Measurements from ENCODE around the gene STYX.

STYX gene, protein sequence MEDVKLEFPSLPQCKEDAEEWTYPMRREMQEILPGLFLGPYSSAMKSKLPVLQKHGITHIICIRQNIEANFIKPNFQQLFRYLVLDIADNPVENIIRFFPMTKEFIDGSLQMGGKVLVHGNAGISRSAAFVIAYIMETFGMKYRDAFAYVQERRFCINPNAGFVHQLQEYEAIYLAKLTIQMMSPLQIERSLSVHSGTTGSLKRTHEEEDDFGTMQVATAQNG

DNA sequence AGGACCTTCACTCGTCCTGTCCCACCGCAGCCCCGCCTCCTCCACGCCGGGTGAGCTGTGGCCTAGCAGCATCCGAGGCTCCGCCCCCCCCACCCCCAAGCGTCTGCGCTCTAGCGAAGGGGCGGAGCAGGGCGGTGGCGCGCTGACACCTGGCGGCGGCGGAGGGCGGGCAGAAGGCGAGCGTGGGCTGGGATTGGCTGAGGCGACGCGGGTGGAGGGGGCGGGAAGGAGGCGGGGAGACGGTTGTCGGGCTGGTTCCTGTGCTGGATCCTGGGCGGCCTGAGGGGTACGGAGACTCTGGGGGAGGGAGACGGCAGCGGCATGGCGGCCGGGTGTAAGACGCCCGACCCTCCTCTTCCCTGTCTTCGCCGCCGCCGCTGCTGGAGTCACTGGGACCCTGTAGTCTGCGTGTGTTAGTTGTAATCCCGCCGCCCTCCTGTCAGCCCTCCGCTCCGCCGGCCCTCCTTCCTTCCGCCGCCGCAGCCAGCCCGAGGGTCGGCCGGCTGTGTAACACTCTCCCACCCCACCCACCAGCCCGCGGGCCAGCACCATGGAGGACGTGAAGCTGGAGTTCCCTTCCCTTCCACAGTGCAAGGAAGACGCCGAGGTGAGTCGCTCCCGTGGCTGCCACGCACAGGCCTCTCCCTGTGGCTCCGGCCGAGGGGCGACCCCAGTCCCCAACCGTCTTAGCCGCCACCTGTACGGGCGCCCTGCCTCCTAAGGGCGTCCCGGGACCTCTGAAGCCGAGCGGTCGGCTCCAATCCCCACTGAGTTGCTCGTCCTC, at the start of gene STYX:
TSS of gene STYX (plus strand) at position 242 of the 784 bp plus-strand sequence. CDS start at position 551, 309 bp downstream.
- DNase-seq: peak; percentile 98

DNA sequence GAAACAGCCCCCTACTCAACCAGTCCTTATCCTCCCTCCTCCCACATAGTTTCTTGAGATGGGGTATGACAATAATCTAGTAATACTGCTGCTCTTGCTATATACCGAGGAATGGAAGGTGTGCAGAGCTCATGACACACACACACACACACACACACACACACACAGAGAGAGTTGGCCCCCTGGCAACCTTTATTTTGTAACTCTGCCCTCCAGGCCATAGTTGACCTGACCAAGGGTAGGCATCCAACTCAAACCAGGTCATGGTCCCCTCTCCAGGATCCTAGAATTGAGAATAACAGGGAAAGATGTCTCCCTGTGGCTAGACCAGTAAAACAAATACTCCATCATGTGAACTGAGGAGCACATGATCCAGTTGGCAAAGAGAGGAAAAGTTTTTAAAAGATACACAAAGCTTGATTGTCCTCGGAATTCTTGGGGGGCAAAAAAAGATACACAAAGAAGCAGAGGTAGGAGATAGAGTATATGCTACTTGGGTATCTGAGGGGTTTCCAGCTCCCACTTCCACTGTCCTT, 45.9 kb upstream of the STYX start:
- DNase-seq: no peak

DNA sequence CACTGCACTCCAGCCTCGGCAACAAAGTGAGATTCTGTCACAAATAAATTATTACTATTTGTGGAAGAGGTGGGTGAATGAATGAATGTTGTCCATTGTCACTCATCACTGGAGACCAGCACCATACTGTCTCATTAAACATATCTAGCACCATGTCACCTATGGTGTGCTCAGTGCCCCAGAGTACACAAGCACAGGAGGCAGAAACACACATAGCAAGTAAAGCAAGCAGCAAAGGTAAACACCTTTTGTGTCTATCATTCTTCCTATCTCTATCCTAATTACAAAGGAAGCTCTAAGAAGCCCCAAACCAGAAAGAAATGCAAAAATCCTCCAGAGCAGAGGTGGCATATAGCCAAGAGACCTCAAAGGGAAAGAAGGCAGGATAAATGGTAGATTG, 43.8 kb upstream of the STYX start:
- no peak for DNase-seq

DNA sequence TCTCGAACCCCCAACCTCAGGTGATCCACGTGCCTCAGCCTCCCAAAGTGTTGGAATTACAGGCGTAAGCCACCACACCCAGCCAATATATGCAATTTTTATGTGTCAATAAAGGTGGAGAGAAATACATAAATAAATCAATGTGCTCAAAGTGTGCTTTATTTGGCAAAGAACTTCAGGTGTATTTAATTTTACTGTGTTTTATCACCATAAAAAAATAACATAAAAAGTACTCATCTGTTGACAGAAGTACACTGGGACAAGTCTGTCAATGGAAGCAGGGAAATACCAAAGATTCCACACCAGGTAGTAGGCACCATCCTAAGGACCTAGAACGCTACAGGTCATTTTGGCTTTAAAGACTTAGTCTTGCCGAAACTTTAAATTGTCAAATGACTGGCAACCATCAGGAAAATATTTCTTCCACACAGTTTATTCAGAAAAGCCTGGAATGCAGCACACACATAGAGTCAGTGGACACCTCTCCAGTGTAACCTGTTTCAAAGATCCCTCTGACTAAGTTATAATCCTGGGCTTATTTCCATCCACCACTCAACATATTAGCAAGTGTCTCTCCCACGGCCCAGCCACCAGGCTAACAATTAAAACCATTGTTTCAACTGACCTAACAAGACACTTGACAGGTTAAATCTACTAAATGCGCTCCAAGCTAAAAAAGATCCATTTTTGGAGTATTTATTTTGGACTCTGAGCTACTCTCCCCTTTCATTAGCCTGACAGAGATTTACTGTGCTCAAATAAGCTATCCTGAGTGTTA, 38.8 kb upstream of the STYX start:
- no peak for DNase-seq

DNA sequence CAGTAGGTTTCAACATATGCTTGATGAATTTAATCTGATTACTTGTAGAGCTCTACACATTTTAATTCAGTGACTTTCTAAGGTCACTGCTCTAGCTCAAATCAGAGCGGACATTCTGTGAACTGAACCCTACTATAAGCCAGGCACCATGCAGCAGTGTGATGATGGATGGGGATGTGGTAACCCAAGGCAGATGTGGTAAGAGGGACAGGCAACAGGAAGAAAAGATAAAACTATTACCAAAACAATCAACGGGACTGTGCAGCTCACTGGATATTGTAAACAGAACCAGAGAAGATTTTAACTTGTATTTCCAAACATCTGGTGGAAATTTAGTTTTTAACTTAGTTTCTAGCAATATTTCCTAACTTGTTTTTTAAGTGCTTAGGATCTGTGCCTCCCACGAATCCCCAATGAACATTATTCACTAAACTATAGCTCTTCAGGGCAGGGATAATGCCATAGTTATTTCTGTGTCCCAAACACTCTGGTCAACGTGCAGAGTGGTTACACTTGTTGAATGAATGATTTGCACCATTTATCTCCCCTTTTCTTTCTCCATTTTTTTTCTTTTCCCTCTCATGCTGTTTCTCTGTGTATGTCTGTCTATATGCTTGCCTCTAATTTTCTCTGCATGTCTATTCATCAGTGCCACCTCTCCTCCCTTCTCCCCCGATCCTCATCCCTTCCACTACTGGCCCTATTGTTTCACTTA, 37.6 kb upstream of the STYX start:
- DNase-seq: no peak

- no peak for DNase-seq
These were observed 36.9 kb upstream of the STYX start for GRCh38 chr14:52693036-52693435.

GRCh38 chr14:52693532-52693931, 36.4 kb upstream of the STYX start:
- DNase-seq: no peak

- DNase-seq: peak; percentile 59
These were observed 35.0 kb upstream of the STYX start for GRCh38 chr14:52694761-52695480.

DNA sequence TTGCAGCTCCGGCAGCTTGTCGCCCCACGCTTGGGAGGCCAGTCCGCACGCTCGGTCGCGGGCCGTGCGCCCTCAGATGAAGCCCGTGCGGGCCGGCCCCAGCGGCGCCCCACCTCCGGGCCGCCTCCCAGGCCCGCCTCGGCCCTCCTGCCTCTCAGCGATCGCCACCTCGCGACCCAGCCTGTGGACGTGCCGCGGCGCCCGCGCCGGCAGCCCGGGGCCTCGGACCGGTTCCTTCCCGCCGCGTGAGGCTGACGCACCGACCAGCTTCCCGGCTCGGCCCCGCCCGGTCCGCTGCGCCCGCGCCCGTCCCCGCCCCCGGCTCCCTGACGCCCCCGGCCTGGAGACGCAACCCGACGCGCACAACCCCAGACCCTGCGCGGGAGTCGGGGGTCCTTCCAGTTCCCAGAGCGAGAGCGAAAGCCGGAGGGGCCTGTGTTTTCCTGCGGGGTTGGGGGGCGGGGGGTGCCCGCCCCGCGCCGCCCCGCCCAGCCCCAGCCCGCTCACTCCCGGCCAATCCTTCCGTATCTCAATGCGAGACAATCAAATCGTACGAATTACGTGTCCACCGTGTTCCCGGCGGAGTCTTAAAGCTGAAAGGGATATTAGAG, 34.4 kb upstream of the STYX start, which contains the start of gene ERO1A:
TSS of gene ERO1A (minus strand) at position 78 of the 611 bp plus-strand sequence. CDS start at position 1, 77 bp downstream.
- peak; percentile 56 for DNase-seq

GRCh38 chr14:52700701-52701172, 29.2 kb upstream of the STYX start:
- DNase-seq: no peak

DNA sequence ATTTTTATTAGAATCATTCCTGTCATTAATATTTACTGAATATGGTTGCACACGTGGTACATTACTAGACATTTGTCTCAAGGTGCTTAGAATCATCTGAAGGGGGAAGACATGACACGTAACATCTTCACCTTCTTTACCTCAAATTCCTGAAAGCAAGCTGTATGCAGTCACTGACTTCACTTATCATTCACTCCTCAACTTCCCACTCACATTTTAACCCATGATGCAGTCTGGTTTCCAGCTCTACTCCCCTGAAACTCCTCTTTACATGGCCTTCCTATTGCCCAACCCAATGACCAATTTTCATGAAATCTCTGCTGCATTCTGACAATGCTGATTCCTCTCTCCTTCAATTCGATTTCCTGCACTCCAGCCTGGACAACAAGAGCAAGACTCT, 28.7 kb upstream of the STYX start:
- no peak for DNase-seq

GRCh38 chr14:52703225-52703624, 26.7 kb upstream of the STYX start:
- no peak for DNase-seq

- DNase-seq: no peak
These were observed 26.3 kb upstream of the STYX start for GRCh38 chr14:52703664-52704063.

DNA sequence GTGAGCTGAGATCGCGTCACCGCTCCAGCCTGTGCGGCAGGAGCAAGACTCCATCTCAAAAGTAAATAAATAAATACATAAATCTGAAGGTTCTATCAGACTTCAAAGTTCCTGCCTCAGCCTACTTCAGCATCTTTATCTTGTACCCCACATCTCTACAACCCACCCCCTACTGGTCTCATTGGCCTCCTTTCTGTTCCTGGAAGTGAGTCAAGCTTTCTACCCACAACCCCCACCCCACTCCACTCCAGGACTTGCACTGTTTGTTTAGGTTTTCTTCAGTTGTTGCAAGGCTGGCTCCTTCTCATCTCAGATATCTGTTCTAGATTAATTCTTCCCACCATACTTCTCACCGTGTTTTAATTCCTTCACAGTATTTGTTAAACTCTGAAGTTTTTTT, 23.7 kb upstream of the STYX start:
- DNase-seq: peak; percentile 22

- DNase-seq: peak; percentile 92
These were observed 23.0 kb upstream of the STYX start, which contains the start of gene PSMC6 for GRCh38 chr14:52706724-52707706. PSMC6 (plus strand) TSS chr14:52707200; CDS start chr14:52707220, 20 bp downstream.

DNA sequence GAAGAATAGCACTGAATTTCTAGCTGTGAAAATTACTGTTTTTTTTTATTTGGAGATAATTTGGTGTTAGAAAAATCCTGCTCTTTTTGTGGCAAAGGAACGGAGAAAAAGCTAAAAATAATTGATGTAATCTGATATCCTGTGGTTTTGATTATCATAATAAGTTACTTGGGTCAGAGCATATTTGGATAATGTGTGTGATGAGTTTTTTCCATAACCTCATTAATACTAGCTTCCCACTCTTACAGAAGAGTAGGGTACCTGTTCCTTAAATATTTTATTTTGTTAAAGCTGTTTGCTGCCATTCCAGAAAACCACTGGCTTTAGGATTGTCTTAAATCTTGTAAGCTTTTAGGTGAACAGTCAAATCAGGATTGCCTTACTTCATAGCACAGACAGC, 18.3 kb upstream of the STYX start:
- DNase-seq: no peak

GRCh38 chr14:52716155-52716554, 13.8 kb upstream of the STYX start:
- no peak for DNase-seq

GRCh38 chr14:52723514-52724359, 6.2 kb upstream of the STYX start:
- no peak for DNase-seq

DNA sequence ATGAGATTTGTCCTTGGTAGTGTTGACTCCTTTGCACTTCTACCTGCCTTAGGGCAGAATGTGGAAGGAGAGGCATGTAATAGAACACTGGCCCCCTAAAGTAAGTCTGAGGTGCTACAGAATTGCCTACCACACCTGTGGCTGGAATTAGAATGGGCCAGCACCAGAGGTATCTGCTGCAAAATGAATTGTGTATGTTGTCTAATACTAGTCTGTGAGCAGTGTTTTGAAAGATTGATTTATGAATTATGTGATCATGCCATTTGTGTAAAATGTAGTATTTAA, 5.7 kb upstream of the STYX start:
- DNase-seq: no peak

Measured in activated effector memory CD4-positive, alpha-beta T cell treated with Interleukin-2 at 50 U/mL for 16 hours (primary cell).